ENCODE measurements around the gene TNNC2.

The TNNC2 gene

GRCh38 chr20:45848421-45848820 is 21.3 kb upstream of the TNNC2 start:
- TF ChIP-seq CTCF (conservative IDR thresholded peaks at IDR 0.05; ENCODE audit: low read length): no peak
- DNase-seq (ENCODE audit: low read depth): no peak
- no peak overlapping the region for H3K4me3 ChIP-seq (ENCODE audit: low read length)

DNA sequence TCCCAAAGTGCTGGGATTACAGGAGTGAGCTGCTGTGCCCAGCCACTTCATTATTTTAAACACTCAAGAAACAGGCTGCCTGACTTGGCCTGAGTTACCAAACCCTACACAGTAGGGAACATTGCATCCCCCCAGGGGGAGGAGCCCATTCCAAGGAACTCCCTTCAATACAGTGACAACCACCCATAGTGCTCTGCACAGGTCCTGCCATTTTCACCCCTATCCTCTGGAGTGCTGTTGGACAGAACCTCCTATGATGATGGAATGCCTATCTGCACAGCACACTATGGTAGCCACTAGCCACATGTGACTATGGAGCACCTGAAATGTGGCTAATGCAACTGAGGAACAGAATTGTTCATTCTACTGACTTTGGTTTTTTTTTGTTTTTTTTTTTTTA is 18.3 kb upstream of the TNNC2 start:
- no peak overlapping the region for H3K4me3 ChIP-seq (ENCODE audit: low read length)
- DNase-seq (ENCODE audit: low read depth): no peak
- no peak for TF ChIP-seq CTCF (conservative IDR thresholded peaks at IDR 0.05; ENCODE audit: low read length)

GRCh38 chr20:45843506-45843905 is 16.4 kb upstream of the TNNC2 start:
- no peak for DNase-seq (ENCODE audit: low read depth)
- no peak overlapping the region for H3K4me3 ChIP-seq (ENCODE audit: low read length)
- no peak for TF ChIP-seq CTCF (conservative IDR thresholded peaks at IDR 0.05; ENCODE audit: low read length)

DNA sequence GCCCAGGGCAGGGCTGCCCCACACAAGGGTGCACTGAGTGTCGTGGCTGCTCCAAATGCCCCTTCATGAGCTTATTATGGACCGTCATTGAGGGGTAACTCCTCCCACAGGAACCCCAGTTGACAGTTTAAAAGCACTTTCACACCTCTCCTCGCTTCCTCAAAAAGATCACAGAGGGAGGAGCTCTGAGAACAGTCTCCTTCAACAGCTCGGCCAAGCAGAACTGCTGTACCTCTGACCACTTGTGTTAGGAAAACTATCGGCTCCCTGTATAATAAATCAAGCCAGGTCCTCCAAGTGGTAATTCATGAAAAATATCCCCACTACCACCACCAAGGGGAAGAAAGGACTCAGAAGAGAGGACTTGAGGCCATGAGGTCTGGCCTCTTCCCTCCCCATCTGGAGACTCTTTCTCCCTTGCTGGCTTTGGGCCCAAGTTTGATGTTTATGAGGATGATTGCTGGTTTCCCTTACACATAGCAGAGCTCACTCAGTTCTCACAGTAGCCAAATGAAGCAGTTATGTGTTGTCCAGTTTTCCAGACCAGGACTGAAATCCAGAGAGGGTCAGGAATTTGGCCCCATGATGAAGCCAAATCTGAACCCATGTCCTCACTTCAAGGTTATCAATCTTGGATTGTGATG is 15.2 kb upstream of the TNNC2 start:
- DNase-seq (ENCODE audit: low read depth): peak; percentile 83
- TF ChIP-seq CTCF (conservative IDR thresholded peaks at IDR 0.05; ENCODE audit: low read length): no peak; the same call in 1 of the 2 replicates
- H3K4me3 ChIP-seq (ENCODE audit: low read length): no peak overlapping the region

DNA sequence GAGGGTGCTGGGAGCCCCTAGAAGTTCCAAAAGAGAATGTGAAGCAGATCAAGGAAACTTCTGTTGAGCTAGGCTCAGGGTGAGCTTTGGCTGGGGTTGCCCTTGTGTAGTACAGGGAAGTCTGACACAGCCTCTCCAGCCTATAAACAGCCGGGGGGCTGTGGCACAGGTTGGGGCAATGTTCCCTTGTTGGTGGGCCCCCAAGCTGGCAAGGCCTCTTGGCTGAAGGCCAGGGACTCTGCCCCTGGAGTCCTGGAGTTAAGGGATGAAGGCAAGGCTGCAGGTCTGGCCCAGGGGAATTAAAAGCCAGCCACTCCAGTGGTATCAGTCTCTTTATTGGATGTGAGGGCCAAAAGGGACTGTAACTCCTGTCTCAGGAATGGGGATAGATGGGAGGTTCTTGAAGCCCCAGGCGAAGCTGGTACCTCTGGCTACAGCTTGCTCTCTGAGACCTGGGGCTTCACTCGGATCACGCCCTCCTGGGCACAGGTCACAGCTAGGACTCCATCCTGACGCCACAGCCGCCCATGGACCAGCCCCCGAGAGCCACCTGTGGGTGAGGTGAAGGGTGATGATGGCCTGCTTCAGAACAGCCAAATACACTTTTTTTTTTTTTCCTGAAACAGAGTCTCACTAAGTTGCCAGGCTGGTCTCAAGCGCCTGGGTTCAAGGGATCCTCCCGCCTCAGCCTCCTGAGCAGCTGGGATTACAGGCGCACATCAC is 14.5 kb upstream of the TNNC2 start:
- no peak overlapping the region for H3K4me3 ChIP-seq (ENCODE audit: low read length)
- TF ChIP-seq CTCF (conservative IDR thresholded peaks at IDR 0.05; ENCODE audit: low read length): no peak
- no peak for DNase-seq (ENCODE audit: low read depth)

DNA sequence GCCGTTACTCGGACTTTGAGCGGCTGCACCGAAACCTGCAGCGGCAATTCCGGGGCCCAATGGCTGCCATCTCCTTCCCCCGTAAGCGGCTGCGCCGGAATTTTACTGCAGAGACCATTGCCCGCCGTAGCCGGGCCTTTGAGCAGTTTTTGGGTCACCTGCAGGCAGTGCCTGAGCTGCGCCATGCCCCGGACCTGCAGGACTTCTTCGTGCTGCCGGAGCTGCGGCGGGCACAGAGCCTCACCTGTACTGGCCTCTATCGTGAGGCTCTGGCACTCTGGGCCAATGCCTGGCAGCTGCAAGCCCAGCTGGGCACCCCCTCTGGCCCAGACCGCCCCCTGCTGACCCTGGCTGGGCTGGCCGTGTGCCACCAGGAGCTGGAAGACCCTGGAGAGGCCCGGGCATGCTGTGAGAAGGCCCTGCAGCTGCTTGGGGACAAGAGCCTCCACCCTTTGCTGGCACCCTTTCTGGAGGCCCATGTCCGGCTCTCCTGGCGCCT is 13.6 kb upstream of the TNNC2 start:
- H3K4me3 ChIP-seq (ENCODE audit: low read length): no peak overlapping the region
- no peak for DNase-seq (ENCODE audit: low read depth)
- TF ChIP-seq CTCF (conservative IDR thresholded peaks at IDR 0.05; ENCODE audit: low read length): no peak

- DNase-seq (ENCODE audit: low read depth): no peak
- TF ChIP-seq CTCF (conservative IDR thresholded peaks at IDR 0.05; ENCODE audit: low read length): no peak
- peak overlapping the region; percentile 24 for H3K4me3 ChIP-seq (ENCODE audit: low read length)
These were observed 9.7 kb upstream of the TNNC2 start for GRCh38 chr20:45836841-45837240.

Data from AG10803 (cell line).